HepG2 (cell line): ENCODE results near the gene SERPINF2. TPM values are rescaled to one million over a fixed set of nuclear protein-coding genes. Genes with fewer than 3 reads are reported as not detected.

ENCODE experiments used
- AGO1 ChIP-seq: fragments of 200-400 bp; formaldehyde crosslinking; IDR thresholded peaks from 2 replicates; pipeline ENCODE4 v1.6.1; 2017; ENCODE audit warnings: mild to moderate bottlenecking, low read depth, low read length, moderate library complexity; ENCODE audit not compliant: poor library complexity, severe bottlenecking
- ASH2L ChIP-seq: fragments of 300-600, 200-600 bp; sonication (generic); IDR thresholded peaks from 2 replicates; pipeline ENCODE4 v1.7.0; 2017; ENCODE audit warnings: low read depth, mild to moderate bottlenecking, moderate library complexity, mixed read lengths, low read length; ENCODE audit not compliant: insufficient read length
- ELF1 ChIP-seq: sonication (generic); formaldehyde crosslinking; IDR thresholded peaks from 2 replicates; pipeline ENCODE4 v1.4.0; 2020; ENCODE audit warnings: missing genetic modification reagents
- FOSL1 ChIP-seq: sonication (generic); formaldehyde crosslinking; IDR thresholded peaks from 2 replicates; pipeline ENCODE4 v1.9.0; 2021; ENCODE audit warnings: missing genetic modification reagents, borderline replicate concordance
- MEIS2 ChIP-seq: sonication (generic); formaldehyde crosslinking; IDR thresholded peaks from 2 replicates; pipeline ENCODE4 v1.9.0; 2021; ENCODE audit warnings: mild to moderate bottlenecking, missing genetic modification reagents
- NCOA1 ChIP-seq: sonication (generic); formaldehyde crosslinking; IDR thresholded peaks from 2 replicates; pipeline ENCODE4 v1.9.0; 2021; ENCODE audit warnings: missing genetic modification reagents
- NFAT5 ChIP-seq: sonication (generic); formaldehyde crosslinking; IDR thresholded peaks from 2 replicates; pipeline ENCODE4 v1.4.0; 2020; ENCODE audit warnings: missing genetic modification reagents
- POLR2A ChIP-seq, 2 experiments: IDR thresholded peaks; 2 replicates each; pipeline ENCODE4 v1.6.1; 2011; ENCODE audit warnings: low read depth in 2 of 2, low read length in 2 of 2, mild to moderate bottlenecking in 1 of 2, moderate library complexity in 1 of 2; ENCODE audit not compliant: insufficient read depth in 1 of 2
- REL ChIP-seq: sonication (generic); formaldehyde crosslinking; conservative IDR thresholded peaks from 2 replicates; pipeline ENCODE4 v1.8.0; 2022; ENCODE audit warnings: mild to moderate bottlenecking, missing genetic modification reagents, moderate library complexity
- SALL1 ChIP-seq: sonication (generic); formaldehyde crosslinking; IDR thresholded peaks from 2 replicates; pipeline ENCODE4 v1.8.0; 2022; ENCODE audit warnings: mild to moderate bottlenecking, missing genetic modification reagents
- SETDB1 ChIP-seq: sonication (generic); formaldehyde crosslinking; IDR thresholded peaks from 2 replicates; pipeline ENCODE4 v1.5.1; 2020; ENCODE audit warnings: missing genetic modification reagents, mild to moderate bottlenecking, borderline replicate concordance
- SIX4 ChIP-seq: sonication (generic); formaldehyde crosslinking; IDR thresholded peaks from 2 replicates; pipeline ENCODE4 v1.4.0; 2020; ENCODE audit warnings: missing genetic modification reagents
- SOX6 ChIP-seq, 2 experiments: fragments of 450-650 bp in 1 of 2; sonication (generic) in 1 of 2; formaldehyde crosslinking in 1 of 2; IDR thresholded peaks; 2 replicates each; pipeline versions ENCODE4 v1.4.0 to v1.6.1; 2017 to 2020; ENCODE audit warnings: antibody characterized with exemption in 1 of 2, mild to moderate bottlenecking in 1 of 2, missing genetic modification reagents in 1 of 2
- XBP1 ChIP-seq: sonication (generic); formaldehyde crosslinking; IDR thresholded peaks from 2 replicates; pipeline ENCODE4 v1.5.0; 2020; ENCODE audit warnings: missing genetic modification reagents
- ZBTB20 ChIP-seq: sonication (generic); formaldehyde crosslinking; IDR thresholded peaks from 2 replicates; pipeline ENCODE4 v1.8.1; 2023; ENCODE audit warnings: missing genetic modification reagents, low read depth, mild to moderate bottlenecking, borderline replicate concordance
- ZMAT3 ChIP-seq: sonication (generic); formaldehyde crosslinking; conservative IDR thresholded peaks from 2 replicates; pipeline ENCODE4 v1.7.0; 2021; ENCODE audit warnings: missing genetic modification reagents
- ZNF264 ChIP-seq: sonication (generic); formaldehyde crosslinking; IDR thresholded peaks from 2 replicates; pipeline ENCODE4 v1.4.0; 2020; ENCODE audit warnings: missing genetic modification reagents
- ZNF597 ChIP-seq: sonication (generic); formaldehyde crosslinking; IDR thresholded peaks from 2 replicates; pipeline ENCODE4 v1.5.0; 2020; ENCODE audit warnings: missing genetic modification reagents
- ZNF607 ChIP-seq: sonication (generic); formaldehyde crosslinking; IDR thresholded peaks from 2 replicates; pipeline ENCODE4 v1.5.1; 2020; ENCODE audit warnings: missing genetic modification reagents, mild to moderate bottlenecking, borderline replicate concordance
- ZNF710 ChIP-seq: sonication (generic); formaldehyde crosslinking; IDR thresholded peaks from 2 replicates; pipeline ENCODE4 v1.5.0; 2020; ENCODE audit warnings: mild to moderate bottlenecking, missing genetic modification reagents, borderline replicate concordance
- ZNF788 ChIP-seq: sonication (generic); formaldehyde crosslinking; IDR thresholded peaks from 2 replicates; pipeline ENCODE4 v1.5.0; 2020; ENCODE audit warnings: mild to moderate bottlenecking, missing genetic modification reagents, borderline replicate concordance
- ZNF891 ChIP-seq: sonication (generic); formaldehyde crosslinking; IDR thresholded peaks from 2 replicates; pipeline ENCODE4 v1.5.0; 2020; ENCODE audit warnings: mild to moderate bottlenecking, missing genetic modification reagents
- polyA plus RNA-seq, 8 experiments: library from polyadenylated mRNA; depleted of rRNA in 3 of 8; stranded (reverse) in 7 of 8; unstranded in 1 of 8; fragments of >200 nt; fragmentation: Illumina TruSeq in 4 of 8; extraction: Trizol in 4 of 8; gene quantifications; 2 replicates each; pipeline versions ENCODE4 v1.2.1 to v1.2.3, GENCODE V29; 2011 to 2016; ENCODE audit warnings: low read depth in 4 of 8, missing spikeins in 1 of 8, mixed read lengths in 1 of 8; ENCODE audit not compliant: insufficient read depth in 1 of 8
- total RNA-seq, 5 experiments: library from RNA; depleted of rRNA; stranded (reverse); fragments of >200 nt; fragmentation: Illumina TruSeq; extraction: Trizol; gene quantifications; 2 replicates each; pipeline ENCODE4 v1.2.3, GENCODE V29; 2016; ENCODE audit warnings: low read depth in 1 of 5

The SERPINF2 gene
- total and polyA plus RNA-seq, 2 of the 13 experiments (the other 11 are each of a cell fraction or from before 2014, with no cell fraction given), result 309 to 548 TPM

GRCh38 chr17:1742371-1743087 is at the start of gene SERPINF2 (continued):
- TF ChIP-seq NFAT5 (CRISPR knock-in tag) (no peak), SETDB1 (CRISPR knock-in tag) (no peak), ZNF597 (CRISPR knock-in tag) (no peak), ZBTB20 (CRISPR knock-in tag) (no peak), NCOA1 (CRISPR knock-in tag) (no peak), ZNF710 (CRISPR knock-in tag) (no peak), SIX4 (CRISPR knock-in tag) (peak; percentile 53; the same call in 1 of the 2 replicates), REL (no peak), POLR2A (IDR thresholded peaks at IDR 0.05; ENCODE audit: insufficient read depth in 1 of 2, low read depth in 2 of 2, low read length in 2 of 2) (peak; percentile 61 to 98), XBP1 (CRISPR knock-in tag) (no peak), ZNF891 (CRISPR knock-in tag) (peak; percentile 23; the same call in 1 of the 2 replicates), ELF1 (CRISPR knock-in tag) (no peak), MEIS2 (CRISPR knock-in tag) (peak; percentile 15; the same call in 1 of the 2 replicates), AGO1 (no peak), ZNF607 (CRISPR knock-in tag) (peak; percentile 31; the same call in 1 of the 2 replicates), SOX6 (IDR thresholded peaks at IDR 0.05) (no peak), SOX6 (CRISPR knock-in tag; IDR thresholded peaks at IDR 0.05) (peak; percentile 61), ASH2L (peak; percentile 63), FOSL1 (CRISPR knock-in tag) (no peak), ZMAT3 (CRISPR knock-in tag) (no peak), SALL1 (CRISPR knock-in tag) (peak; percentile 60; the same call in 1 of the 2 replicates), ZNF788 (CRISPR knock-in tag) (no peak), ZNF264 (CRISPR knock-in tag) (peak; percentile 62; the same call in 1 of the 2 replicates)
